CD4-positive, alpha-beta T cell treated with Interleukin-17A for 4 hours (primary cell): ENCODE results near the gene RPS6KA2.
A peak's percentile ranks its signal among the peaks of the same experiment; 100 is the strongest.
"Not testable (repeated sequence)": the region's sequence is repeated elsewhere in the genome, so short reads cannot be mapped to it uniquely, and the experiment has no call there.

Source experiments
- DNase-seq: peaks from one replicate; pipeline ENCODE4 v3.0.0-alpha.2; 2020; ENCODE audit warnings: mixed read lengths

The RPS6KA2 gene

DNA sequence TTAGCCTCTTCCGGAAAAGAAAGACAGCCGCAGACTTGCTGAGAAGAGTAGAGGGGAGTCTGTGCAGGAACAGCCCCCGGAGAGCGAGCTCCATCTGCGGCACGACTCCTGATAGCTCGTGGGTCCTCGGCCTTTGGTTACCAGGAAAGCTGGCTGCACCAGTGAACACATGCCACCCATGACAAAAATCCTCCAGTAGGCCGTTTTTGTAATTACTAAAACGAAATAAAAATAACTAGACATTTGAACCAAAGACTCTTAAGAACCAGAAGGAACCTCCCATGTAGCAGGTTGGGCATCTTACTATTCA is 82.8 kb downstream of the RPS6KA2 start:
- no peak for DNase-seq

DNA sequence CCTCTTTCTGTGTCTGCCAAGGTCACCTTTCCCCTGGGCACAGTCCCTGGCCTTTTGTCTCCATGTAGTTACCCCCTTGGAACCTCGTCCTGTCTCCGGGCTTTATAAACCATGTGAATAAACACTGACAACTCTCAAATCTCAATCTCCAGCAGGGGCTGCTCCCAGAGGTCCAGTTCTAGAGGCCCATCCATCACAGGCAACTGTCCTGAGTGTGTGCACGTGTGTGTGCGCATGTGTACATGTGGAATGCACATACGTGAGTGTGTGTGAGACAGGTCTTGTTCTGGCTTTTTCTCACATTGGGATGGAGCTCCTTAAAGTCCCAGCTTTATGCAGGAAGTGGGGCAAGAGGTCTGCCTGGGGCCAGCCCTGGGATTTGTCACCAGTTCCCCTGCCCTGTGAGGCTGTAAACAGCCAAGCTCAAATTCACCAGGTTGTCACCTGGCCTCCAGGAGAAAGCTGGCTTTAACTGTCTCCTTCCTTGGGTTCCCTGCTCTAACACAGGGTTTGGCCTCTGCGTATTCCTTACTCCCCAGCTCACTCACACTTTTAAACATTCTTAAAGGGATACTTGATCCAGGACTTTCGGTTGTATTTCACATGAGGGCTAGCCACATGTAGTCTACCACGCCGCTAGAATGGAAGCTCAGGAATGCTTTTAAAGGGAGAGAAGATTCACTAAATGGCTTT is 83.3 kb downstream of the RPS6KA2 start:
- DNase-seq = no peak

GRCh38 chr6:166542580-166542912 is 84.5 kb downstream of the RPS6KA2 start:
- DNase-seq = no peak

DNA sequence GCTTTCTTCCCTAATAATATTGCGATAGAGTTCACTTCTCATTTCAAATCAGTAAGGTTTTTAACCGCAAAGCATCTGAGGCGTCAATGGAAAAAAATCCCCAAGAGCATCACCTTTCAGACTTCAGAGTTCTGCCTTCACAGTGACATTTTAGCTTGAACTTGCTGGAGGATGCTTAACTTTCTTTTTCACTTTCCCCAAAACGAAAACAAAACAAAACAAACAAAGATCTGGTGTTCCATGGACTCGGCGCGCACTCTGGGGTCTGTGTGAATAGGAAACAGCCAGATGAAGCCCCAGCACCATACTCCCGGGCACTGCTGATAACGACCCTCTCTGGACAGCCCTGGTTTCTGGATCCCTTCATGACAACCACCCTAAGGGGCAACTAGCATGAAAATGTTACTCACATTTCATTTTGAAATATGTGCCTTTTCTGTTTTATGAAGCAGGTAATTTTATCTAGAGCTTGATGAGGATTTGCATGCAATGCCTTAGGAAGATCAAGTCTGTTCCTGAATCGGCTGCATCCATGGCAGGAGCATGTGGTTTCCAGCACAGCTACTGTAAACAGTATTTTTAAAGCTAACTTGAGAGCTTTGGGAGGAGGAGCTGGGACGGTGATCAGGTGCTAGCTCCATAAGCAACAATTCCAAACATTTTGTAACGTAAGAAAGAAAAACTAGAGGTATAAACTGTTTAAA is 85.0 kb downstream of the RPS6KA2 start:
- peak; percentile 16 for DNase-seq

- peak; percentile 7 for DNase-seq
These were observed 85.7 kb downstream of the RPS6KA2 start for GRCh38 chr6:166541366-166541765.

- peak; percentile 75 for DNase-seq
These were observed 86.3 kb downstream of the RPS6KA2 start for GRCh38 chr6:166540631-166541331.

DNA sequence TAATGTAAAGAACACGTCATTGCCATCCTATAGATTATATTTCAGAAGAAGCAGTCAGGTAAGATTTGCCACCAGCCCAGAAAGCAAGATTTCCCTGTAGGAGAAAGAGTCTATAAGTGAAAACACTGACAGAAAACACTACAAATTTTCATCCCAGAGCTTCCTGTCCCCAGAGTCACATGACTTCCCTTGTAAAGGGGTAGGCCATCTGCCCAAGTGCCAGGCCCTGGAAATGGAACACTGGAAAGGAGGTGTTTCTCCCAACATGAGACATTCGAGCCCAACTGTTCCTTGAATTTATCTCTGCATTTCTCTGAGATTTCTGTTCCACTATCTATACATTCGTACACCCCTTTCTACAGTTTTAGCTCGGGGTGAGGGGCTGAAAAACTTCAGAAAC is 87.5 kb downstream of the RPS6KA2 start:
- no peak for DNase-seq

- not testable (repeated sequence) for DNase-seq
These were observed 88.1 kb downstream of the RPS6KA2 start for GRCh38 chr6:166539011-166539385.

GRCh38 chr6:166538297-166539010 is 88.6 kb downstream of the RPS6KA2 start:
- DNase-seq = no peak

- DNase-seq = no peak
These were observed 92.2 kb downstream of the RPS6KA2 start for GRCh38 chr6:166534658-166535406.

DNA sequence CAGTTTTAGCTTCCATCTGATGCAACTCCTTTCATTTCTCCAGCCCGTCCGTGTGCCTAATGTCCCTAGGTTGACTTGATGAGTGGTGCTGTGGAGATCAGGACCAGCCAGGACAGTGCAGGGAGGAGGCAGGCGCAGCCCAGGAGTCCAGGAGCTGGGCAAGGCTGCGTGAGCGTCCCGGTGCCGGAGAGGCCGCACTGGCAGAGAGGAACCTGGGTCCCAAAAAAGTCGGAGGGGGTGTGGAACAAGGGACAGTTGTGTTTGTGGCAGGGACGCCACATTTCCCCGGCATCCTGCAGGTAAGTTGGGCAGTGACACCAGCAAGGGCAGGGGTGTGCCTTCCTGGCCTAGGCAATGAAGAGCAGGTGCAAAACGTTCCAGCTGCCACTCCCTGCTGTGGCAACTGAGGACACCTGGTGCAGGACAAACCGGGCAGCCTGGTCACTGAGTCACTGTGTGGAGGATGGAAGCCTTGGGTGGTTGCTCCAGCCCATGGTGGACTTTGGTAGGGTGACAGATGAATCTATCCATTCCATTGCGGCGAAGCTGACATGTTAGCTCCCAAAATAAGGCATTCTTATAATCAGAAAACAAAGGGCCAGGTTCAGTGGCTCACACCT is 93.7 kb downstream of the RPS6KA2 start:
- no peak for DNase-seq

DNA sequence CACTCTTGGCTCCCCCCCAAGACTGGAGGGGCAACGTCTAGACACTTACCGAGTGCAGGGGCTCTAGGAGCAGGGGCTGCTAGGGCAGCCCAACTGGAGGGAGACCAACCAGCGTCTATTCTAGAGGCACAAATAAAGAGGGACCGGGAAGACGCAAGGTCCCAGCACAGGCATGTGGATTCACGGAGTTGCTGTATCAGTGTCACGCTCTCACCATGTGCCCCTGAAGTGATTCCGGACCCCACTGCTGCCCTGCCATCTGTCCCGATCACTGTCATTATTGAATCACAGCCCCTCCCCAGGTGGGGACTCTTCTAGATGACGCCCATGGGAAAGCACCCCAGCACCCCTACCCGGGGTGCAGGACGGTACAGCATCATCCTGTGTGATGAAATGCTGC is 94.7 kb downstream of the RPS6KA2 start:
- no peak for DNase-seq

- DNase-seq = no peak
These were observed 96.6 kb downstream of the RPS6KA2 start for GRCh38 chr6:166530211-166531095.

DNA sequence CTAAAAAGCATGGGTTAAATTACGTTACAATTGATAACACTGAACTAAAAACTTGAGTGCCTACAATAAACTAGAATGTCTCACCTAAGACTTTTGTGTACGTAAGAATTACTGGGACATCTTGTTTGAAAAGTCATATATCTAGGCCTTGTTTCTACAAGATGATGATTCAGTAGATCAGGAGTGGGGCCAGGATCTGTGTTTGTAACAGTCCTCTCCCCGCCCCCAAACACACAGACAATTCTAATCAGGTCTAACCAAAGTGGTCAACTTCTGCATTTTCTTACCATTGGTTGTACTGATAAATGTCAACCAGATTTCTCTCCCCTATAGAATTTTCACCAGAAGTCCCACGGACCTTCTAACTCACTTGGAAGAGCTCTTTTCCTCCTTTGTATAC is 97.5 kb downstream of the RPS6KA2 start:
- DNase-seq = no peak

DNA sequence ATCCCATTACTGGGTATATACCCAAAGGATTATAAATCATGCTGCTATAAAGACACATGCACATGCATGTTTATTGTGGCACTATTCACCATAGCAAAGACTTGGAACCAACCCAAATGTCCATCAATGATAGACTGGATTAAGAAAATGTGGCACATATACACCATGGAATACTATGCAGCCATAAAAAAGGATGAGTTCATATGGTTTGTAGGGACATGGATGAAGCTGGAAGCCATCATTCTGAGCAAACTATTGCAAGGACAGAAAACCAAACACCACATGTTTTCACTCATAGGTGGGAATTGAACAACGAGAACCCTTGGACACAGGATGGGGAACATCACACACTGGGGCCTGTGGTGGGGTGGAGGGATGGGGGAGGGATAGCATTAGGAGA is 98.0 kb downstream of the RPS6KA2 start:
- DNase-seq = not testable (repeated sequence)

DNA sequence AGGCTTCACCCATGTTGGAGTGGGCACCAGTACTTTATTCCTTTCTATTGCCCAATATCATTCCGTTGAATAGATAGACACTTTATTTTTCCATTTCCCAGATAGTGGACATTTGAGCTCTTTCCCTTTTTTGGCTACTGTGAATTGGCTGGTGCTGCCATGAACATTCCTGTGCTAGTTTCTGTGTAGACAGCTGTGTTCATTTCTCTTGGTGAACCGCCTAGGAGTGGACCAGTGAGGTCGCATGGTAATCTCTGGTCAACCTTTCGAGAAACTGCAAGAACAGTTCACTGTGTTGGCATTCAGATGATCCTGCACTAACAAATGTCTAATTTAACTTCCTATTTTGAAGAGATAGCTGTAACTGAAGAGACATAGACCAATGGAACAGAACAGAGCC is 99.2 kb downstream of the RPS6KA2 start:
- DNase-seq = no peak

GRCh38 chr6:166526937-166527336 is 100.1 kb downstream of the RPS6KA2 start:
- no peak for DNase-seq

- DNase-seq = no peak
These were observed 101.5 kb downstream of the RPS6KA2 start for GRCh38 chr6:166525567-166525966.

- no peak for DNase-seq
These were observed 103.1 kb downstream of the RPS6KA2 start for GRCh38 chr6:166523782-166524559.
